B cell (primary cell): ENCODE measurements around the gene CISD1. TPM values are rescaled to one million over a fixed set of nuclear protein-coding genes. Genes with fewer than 3 reads are reported as not detected.
A peak's percentile ranks its signal among the peaks of the same experiment; 100 is the strongest.
"Not testable (repeated sequence)": the region's sequence is repeated elsewhere in the genome, so short reads cannot be mapped to it uniquely, and the experiment has no call there.

Experiments used
- ATAC-seq: fragments of 200-7000 bp; cut with Tn5 transposase; one replicate; pipeline ENCODE4 v1.10.0; 2021; ENCODE audit warnings: low read depth, mild to moderate bottlenecking, moderate number of reproducible peaks, moderate library complexity
- CTCF ChIA-PET: fragments of 350-600 bp; sonication (Branson Sonifier 250); formaldehyde crosslinking; loops from one replicate; lab custom pipeline; 2021; ENCODE audit warnings: antibody characterized with exemption, inconsistent platforms; lab: Charles Lee
- POLR2A ChIA-PET: fragments of 350-600 bp; sonication (Branson Sonifier 250); formaldehyde crosslinking; loops from one replicate; lab custom pipeline; 2021; ENCODE audit warnings: antibody characterized with exemption; lab: Charles Lee
- DNase-seq: peaks from one replicate; pipeline ENCODE4 v3.0.0; 2013
- H2AFZ ChIP-seq: 2 replicates; pipeline ENCODE4 v1.6.1; 2012; ENCODE audit warnings: mild to moderate bottlenecking, low read depth, low read length; ENCODE audit not compliant: insufficient read depth, poor library complexity, severe bottlenecking
- H3K27ac ChIP-seq, 2 donors: 1 replicate in 1 of 2; 2 replicates in 1 of 2; pipeline ENCODE4 v1.5.1; 2012 to 2013; ENCODE audit warnings: low read length in 2 of 2, mild to moderate bottlenecking in 2 of 2, moderate library complexity in 1 of 2
- H3K27me3 ChIP-seq, 4 experiments: fragments of 200-600 bp in 1 of 4; sonication (generic) in 1 of 4; replicated peaks in 1 of 4; 1 replicate in 2 of 4; 2 replicates in 2 of 4; pipeline versions ENCODE4 v1.6.1 to v1.7.0; 2013 to 2016; ENCODE audit warnings: low read length in 3 of 4, mild to moderate bottlenecking in 2 of 4, mixed read lengths in 1 of 4, moderate library complexity in 1 of 4; ENCODE audit not compliant: insufficient read depth in 4 of 4, control insufficient read depth in 3 of 4; ENCODE audit errors: control extremely low read depth in 1 of 4
- H3K36me3 ChIP-seq, 2 experiments: replicated peaks in 1 of 2; 1 replicate in 1 of 2; 2 replicates in 1 of 2; pipeline versions ENCODE4 v1.6.1 to v1.7.1; 2013; ENCODE audit warnings: low read length in 1 of 2; ENCODE audit not compliant: insufficient read depth in 2 of 2, control insufficient read depth in 1 of 2; ENCODE audit errors: control extremely low read depth in 1 of 2, extremely low read depth in 1 of 2
- H3K4me1 ChIP-seq, 2 donors: fragments of 200-600 bp in 1 of 2; sonication (generic) in 1 of 2; 1 replicate in 1 of 2; 2 replicates in 1 of 2; pipeline versions ENCODE4 v1.5.1 to v1.6.1; 2013 to 2017; ENCODE audit warnings: low read length in 2 of 2; ENCODE audit not compliant: control insufficient read depth in 2 of 2, insufficient read depth in 2 of 2
- H3K4me2 ChIP-seq: replicated peaks from 2 replicates; pipeline ENCODE3; 2012; ENCODE audit warnings: mild to moderate bottlenecking, low read depth, low read length; ENCODE audit not compliant: poor library complexity, severe bottlenecking
- H3K4me3 ChIP-seq, 5 experiments: fragments of 200-600 bp in 1 of 5; sonication (generic) in 1 of 5; 1 replicate in 3 of 5; 2 replicates in 2 of 5; pipeline versions ENCODE4 v1.5.1 to v1.7.0; 2011 to 2016; ENCODE audit warnings: low read length in 4 of 5, mild to moderate bottlenecking in 4 of 5, low read depth in 2 of 5, control low read depth in 1 of 5, moderate library complexity in 1 of 5; ENCODE audit not compliant: insufficient read depth in 1 of 5; ENCODE audit errors: control extremely low read depth in 1 of 5, extremely low read depth in 1 of 5
- H3K79me2 ChIP-seq: fragments of 200-600 bp; sonication (generic); one replicate; pipeline ENCODE4 v1.6.0; 2016; ENCODE audit warnings: low read length; ENCODE audit not compliant: control insufficient read depth, insufficient read depth
- H3K9ac ChIP-seq: fragments of 200-600 bp; sonication (generic); 2 replicates; pipeline ENCODE4 v1.6.1; 2017; ENCODE audit warnings: mild to moderate bottlenecking, low read length, moderate library complexity
- H3K9me3 ChIP-seq, 3 donors: one replicate each; pipeline versions ENCODE4 v1.6.1 to v1.7.1; 2013; ENCODE audit warnings: low read length in 2 of 3; ENCODE audit not compliant: control insufficient read depth in 2 of 3, insufficient read depth in 1 of 3; ENCODE audit errors: control extremely low read depth in 1 of 3
- H4K20me1 ChIP-seq: 2 replicates; pipeline ENCODE4 v1.6.0; 2012; ENCODE audit warnings: mild to moderate bottlenecking, low read length; ENCODE audit not compliant: insufficient read depth, control insufficient read depth, poor library complexity, severe bottlenecking
- H3K27ac Mint-ChIP-seq: one replicate; pipeline ENCODE4 v1.8.0; 2021; ENCODE audit warnings: mixed read lengths
- H3K27me3 Mint-ChIP-seq: one replicate; pipeline ENCODE4 v1.8.0; 2021; ENCODE audit warnings: mixed read lengths
- H3K4me1 Mint-ChIP-seq: one replicate; pipeline ENCODE4 v1.8.0; 2021; ENCODE audit warnings: mixed read lengths
- H3K4me3 Mint-ChIP-seq: one replicate; pipeline ENCODE4 v1.8.0; 2021; ENCODE audit warnings: mixed read lengths
- H3K9me3 Mint-ChIP-seq: one replicate; pipeline ENCODE4 v1.8.0; 2022; ENCODE audit warnings: mixed read lengths; ENCODE audit not compliant: insufficient read depth
- EZH2 ChIP-seq: IDR thresholded peaks from 2 replicates; pipeline ENCODE4 v1.6.1; 2012; ENCODE audit warnings: borderline replicate concordance, low read depth, mild to moderate bottlenecking, moderate library complexity, low read length; ENCODE audit not compliant: insufficient read depth, poor library complexity, severe bottlenecking
- WGBS: methylation state at CpG from one replicate; pipeline ENCODE4 v1.1.5; 2013; ENCODE audit warnings: missing lambda C conversion rate; ENCODE audit not compliant: insufficient coverage; 5-methylcytosine and 5-hydroxymethylcytosine counted together
- intact Hi-C: fragments of 100-400 bp; cut with micrococcal nuclease; formaldehyde crosslinking; loops from one replicate; pipeline ENCODE4 v1.10.0; 2022
- polyA plus RNA-seq: library from polyadenylated mRNA; depleted of rRNA; stranded (reverse); fragments of >200 nt; gene quantifications from 2 replicates; pipeline ENCODE4 v1.2.3, GENCODE V29; 2012
- total RNA-seq, 2 donors: library from RNA; stranded (reverse); fragments of 120-200 nt in 1 of 2; gene quantifications; 1 replicate in 1 of 2; 2 replicates in 1 of 2; pipeline versions ENCODE4 v1.2.3 to v1.2.4, GENCODE V29; 2013 to 2022
- TF ChIP-seq, protein P1 (sequence below): fragments of 200-600 bp; IDR thresholded peaks from one replicate; pipeline ENCODE4 v1.8.0; 2022; ENCODE audit warnings: antibody characterized with exemption, mild to moderate bottlenecking

The CISD1 gene
- total and polyA plus RNA-seq, 2 donors (not counting 1 experiment from before 2014, with no cell fraction given): 6.6 to 7.3 TPM

DNA sequence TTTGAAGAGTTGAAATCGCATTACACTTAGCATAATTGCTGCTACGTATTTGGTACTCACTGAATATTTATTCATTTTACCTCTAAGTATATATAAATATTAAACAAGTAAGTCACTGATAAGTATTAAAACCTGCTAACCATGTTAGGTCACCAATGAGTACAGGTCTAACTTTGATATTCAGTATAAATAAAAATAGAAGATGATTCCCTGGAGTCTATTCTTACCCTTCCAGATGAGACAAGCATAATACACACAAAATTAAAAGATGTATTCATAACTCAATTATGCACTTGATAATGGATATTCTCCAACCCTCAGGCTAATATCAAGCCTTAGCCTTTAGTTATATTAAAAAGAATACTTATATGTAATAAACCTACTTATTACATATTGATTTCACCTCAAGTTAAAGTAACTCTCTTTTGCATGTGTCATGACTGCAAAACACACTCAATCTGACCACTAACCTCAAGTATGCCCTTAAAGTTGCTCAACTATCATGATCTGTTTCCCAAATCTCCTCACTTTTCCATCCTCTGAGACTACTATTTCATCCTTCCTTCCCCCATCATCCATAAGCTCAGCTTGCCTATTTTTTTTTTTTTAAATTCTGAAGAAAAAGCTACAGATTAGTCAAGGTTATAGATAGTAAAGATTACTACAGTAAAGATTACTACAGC lies 48.1 kb upstream of the CISD1 start:
- Histone ChIP-seq H3K4me2 (no peak overlapping the region), H3K9me3 (no peaks in the 10 kb centered on the region), H3K4me1 (no peaks in the 10 kb centered on the region), H3K4me3 (no peak overlapping the region), H3K9ac (no peak overlapping the region), H2AFZ (no peak overlapping the region), H3K36me3 (peaks cover 3 to 5% of the 10 kb centered on the region in 2 experiments), H4K20me1 (no peaks in the 10 kb centered on the region), H3K27me3 (no peaks in the 10 kb centered on the region), H3K79me2 (no peaks in the 10 kb centered on the region), H3K27ac (no peak overlapping the region)
- no peaks in the 10 kb centered on the region for H3K27me3 Mint-ChIP-seq
- WGBS: no CpG with 5 or more reads among the region's 2 CpGs
- TF ChIP-seq EZH2: no peak
- TF ChIP-seq, protein P1, sequence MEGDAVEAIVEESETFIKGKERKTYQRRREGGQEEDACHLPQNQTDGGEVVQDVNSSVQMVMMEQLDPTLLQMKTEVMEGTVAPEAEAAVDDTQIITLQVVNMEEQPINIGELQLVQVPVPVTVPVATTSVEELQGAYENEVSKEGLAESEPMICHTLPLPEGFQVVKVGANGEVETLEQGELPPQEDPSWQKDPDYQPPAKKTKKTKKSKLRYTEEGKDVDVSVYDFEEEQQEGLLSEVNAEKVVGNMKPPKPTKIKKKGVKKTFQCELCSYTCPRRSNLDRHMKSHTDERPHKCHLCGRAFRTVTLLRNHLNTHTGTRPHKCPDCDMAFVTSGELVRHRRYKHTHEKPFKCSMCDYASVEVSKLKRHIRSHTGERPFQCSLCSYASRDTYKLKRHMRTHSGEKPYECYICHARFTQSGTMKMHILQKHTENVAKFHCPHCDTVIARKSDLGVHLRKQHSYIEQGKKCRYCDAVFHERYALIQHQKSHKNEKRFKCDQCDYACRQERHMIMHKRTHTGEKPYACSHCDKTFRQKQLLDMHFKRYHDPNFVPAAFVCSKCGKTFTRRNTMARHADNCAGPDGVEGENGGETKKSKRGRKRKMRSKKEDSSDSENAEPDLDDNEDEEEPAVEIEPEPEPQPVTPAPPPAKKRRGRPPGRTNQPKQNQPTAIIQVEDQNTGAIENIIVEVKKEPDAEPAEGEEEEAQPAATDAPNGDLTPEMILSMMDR: no peak
- ChIA-PET CTCF (no interaction called here), POLR2A (no interaction called here)
- H3K27ac Mint-ChIP-seq: peak overlapping the region; percentile 6
- intact Hi-C loops: no loop called here
- peaks cover under 1% of the 10 kb centered on the region for H3K4me1 Mint-ChIP-seq
- H3K9me3 Mint-ChIP-seq: no peaks in the 10 kb centered on the region
- no peak for DNase-seq
- ATAC-seq: no peak
- no peak overlapping the region for H3K4me3 Mint-ChIP-seq

DNA sequence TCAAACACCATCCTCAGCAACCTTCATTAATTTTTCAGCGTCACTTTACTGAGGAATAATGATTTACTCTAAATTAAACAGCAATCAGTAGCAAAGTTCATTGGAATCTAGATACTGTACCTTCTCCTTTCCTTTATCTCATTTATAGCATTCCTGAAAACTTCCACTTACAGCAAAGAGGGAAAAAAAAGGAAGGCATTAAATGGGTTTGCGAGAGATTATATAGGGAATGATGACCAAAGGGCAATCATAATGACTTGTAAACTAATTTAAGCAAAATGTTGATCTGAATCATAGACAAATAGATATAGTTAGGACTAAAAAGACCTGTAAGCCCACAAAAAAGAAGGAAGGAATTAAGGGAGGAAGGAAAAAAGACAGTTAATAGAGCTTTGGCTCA lies 43.3 kb upstream of the CISD1 start:
- peaks cover 3% of the 10 kb centered on the region for H3K79me2 ChIP-seq
- WGBS: no CpG with 5 or more reads among the region's 2 CpGs
- Mint-ChIP-seq H3K4me3 (no peak overlapping the region), H3K4me1 (peaks cover 2% of the 10 kb centered on the region), H3K9me3 (no peaks in the 10 kb centered on the region), H3K27me3 (no peaks in the 10 kb centered on the region), H3K27ac (no peak overlapping the region)
- H3K36me3 ChIP-seq: peaks cover 6 to 9% of the 10 kb centered on the region in 2 experiments
- no peak overlapping the region for H3K9ac ChIP-seq
- POLR2A ChIA-PET: no interaction called here
- TF ChIP-seq EZH2: no peak
- TF ChIP-seq, protein P1: no peak
- H3K9me3 ChIP-seq: no peaks in the 10 kb centered on the region
- H3K4me1 ChIP-seq: no peaks in the 10 kb centered on the region
- no peak for ATAC-seq
- CTCF ChIA-PET: no interaction called here
- no peak for DNase-seq
- no peak overlapping the region for H2AFZ ChIP-seq
- no peak overlapping the region for H3K4me2 ChIP-seq
- H4K20me1 ChIP-seq: no peaks in the 10 kb centered on the region
- H3K27ac ChIP-seq: no peak overlapping the region
- intact Hi-C loops: loop anchor here (5.0 kb wide), 1 partner anchor 42 kb away; the partner anchor contains the start of genes CISD1 and IPMK
- H3K27me3 ChIP-seq: no peaks in the 10 kb centered on the region
- H3K4me3 ChIP-seq: no peak overlapping the region

DNA sequence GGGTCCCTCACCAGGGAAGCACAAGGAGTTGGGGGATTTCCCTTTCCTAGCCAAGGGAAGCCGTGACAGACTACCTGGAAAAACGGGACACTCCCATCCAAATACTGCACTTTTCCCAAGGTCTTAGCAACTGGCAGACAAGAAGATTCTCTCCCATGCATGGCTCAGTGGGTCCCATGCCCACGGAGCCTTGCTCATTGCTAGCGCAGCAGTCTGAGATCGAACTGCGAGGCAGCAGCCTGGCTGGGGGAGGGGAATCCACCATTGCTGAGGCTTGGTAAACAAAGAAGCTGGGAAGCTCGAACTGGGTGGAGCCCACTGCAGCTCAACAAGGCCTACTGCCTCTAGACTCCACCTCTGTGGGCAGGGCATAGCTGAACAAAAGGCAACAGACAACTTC lies 39.1 kb upstream of the CISD1 start:
- H3K27ac Mint-ChIP-seq, H3K4me3 Mint-ChIP-seq, H3K4me3 ChIP-seq, H3K9me3 ChIP-seq, H3K27ac ChIP-seq, H4K20me1 ChIP-seq, H3K27me3 Mint-ChIP-seq, H3K27me3 ChIP-seq, H3K79me2 ChIP-seq, DNase-seq, H3K4me1 ChIP-seq, ATAC-seq, H3K4me2 ChIP-seq, H3K9ac ChIP-seq, CTCF ChIA-PET, H2AFZ ChIP-seq, POLR2A ChIA-PET, H3K9me3 Mint-ChIP-seq: not testable (repeated sequence)
- intact Hi-C loops: loop anchor here (5.0 kb wide), 1 partner anchor 37 kb away; the partner anchor contains the start of genes CISD1 and IPMK
- peaks cover 6 to 14% of the 10 kb centered on the region in 2 experiments for H3K36me3 ChIP-seq
- 100% methylated on average over 5 of the region's 7 CpGs for WGBS
- peaks cover 18% of the 10 kb centered on the region for H3K4me1 Mint-ChIP-seq
